ENCODE results near the gene ZNF263.

- TF ChIP-seq CTCF (IDR thresholded peaks at IDR 0.05) (no peak), POLR2A (IDR thresholded peaks at IDR 0.05) (no peak), POLR2AphosphoS5 (IDR thresholded peaks at IDR 0.05) (no peak), EP300 (IDR thresholded peaks at IDR 0.05) (no peak)
These were observed 48.8 kb upstream of the ZNF263 start for GRCh38 chr16:3234543-3234856.
